ENCODE results near the gene PXT1. TPM values are rescaled to one million over a fixed set of nuclear protein-coding genes. Genes with fewer than 3 reads are reported as not detected.

Gene PXT1
- total RNA-seq, 4 donors from 2014 or later, result not detected

- H3K4me3 ChIP-seq (ENCODE audit: low read depth, poor library complexity, severe bottlenecking), result no peak overlapping the region
- 18 to 23% methylated on average over 29 to 36 of the region's 36 CpGs for WGBS, 2 donors
- DNase-seq (ENCODE audit: low spot score in 2 of 2), result peak; percentile 59 to 92
- TF ChIP-seq, protein P1, sequence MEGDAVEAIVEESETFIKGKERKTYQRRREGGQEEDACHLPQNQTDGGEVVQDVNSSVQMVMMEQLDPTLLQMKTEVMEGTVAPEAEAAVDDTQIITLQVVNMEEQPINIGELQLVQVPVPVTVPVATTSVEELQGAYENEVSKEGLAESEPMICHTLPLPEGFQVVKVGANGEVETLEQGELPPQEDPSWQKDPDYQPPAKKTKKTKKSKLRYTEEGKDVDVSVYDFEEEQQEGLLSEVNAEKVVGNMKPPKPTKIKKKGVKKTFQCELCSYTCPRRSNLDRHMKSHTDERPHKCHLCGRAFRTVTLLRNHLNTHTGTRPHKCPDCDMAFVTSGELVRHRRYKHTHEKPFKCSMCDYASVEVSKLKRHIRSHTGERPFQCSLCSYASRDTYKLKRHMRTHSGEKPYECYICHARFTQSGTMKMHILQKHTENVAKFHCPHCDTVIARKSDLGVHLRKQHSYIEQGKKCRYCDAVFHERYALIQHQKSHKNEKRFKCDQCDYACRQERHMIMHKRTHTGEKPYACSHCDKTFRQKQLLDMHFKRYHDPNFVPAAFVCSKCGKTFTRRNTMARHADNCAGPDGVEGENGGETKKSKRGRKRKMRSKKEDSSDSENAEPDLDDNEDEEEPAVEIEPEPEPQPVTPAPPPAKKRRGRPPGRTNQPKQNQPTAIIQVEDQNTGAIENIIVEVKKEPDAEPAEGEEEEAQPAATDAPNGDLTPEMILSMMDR (IDR thresholded peaks at IDR 0.05), result no peak
- no peak for TF ChIP-seq POLR2A (IDR thresholded peaks at IDR 0.05)
- intact Hi-C loops (cut with DNase I; ENCODE audit: low total_unique reads), result no loop called here
These were observed 101.8 kb downstream of the PXT1 start for GRCh38 chr6:36340618-36341454.

Other genes starting within 250 kb of the PXT1 start
- 10 to 100 TPM; 13.2 to 21.9 (median 17.6) TPM for gene BRPF3, start 246.1 kb downstream of the PXT1 start, total RNA-seq
- 10 to 100 TPM; 26.7 to 54.2 (median 30.0) TPM for gene PNPLA1, start 172.8 kb downstream of the PXT1 start, total RNA-seq
- gene BNIP5, start 106.0 kb downstream of the PXT1 start, total RNA-seq, result not detected
- 10 to 100 TPM; 14.3 to 30.0 (median 15.0) TPM for gene ETV7, start 55.2 kb downstream of the PXT1 start, total RNA-seq
- 10 to 100 TPM; 48.5 to 84.1 (median 56.8) TPM for gene KCTD20, start 146 bp upstream of the PXT1 start, total RNA-seq
- 10 to 100 TPM; 27.1 to 37.4 (median 30.6) TPM for gene STK38, start 104.6 kb upstream of the PXT1 start, total RNA-seq
- 100 to 1,000 TPM; 114 to 272 (median 177) TPM for gene SRSF3, start 151.5 kb upstream of the PXT1 start, total RNA-seq
- 100 to 1,000 TPM; 143 to 200 (median 181) TPM for gene CDKN1A, start 235.9 kb upstream of the PXT1 start, total RNA-seq

Data from lower leg skin (tissue), 4 donors.